PFSK-1 (cell line): ENCODE results near the gene RALGAPA2.

ENCODE experiments used
- SIN3A ChIP-seq: IDR thresholded peaks from 2 replicates; pipeline ENCODE4 v1.6.1; 2012; ENCODE audit warnings: mild to moderate bottlenecking, low read length, moderate library complexity, borderline replicate concordance; ENCODE audit not compliant: insufficient read depth
- TF ChIP-seq, protein P1 (sequence below), 2 experiments: IDR thresholded peaks; 2 replicates each; pipeline versions ENCODE4 v1.6.1 to v1.8.0; 2011 to 2012; ENCODE audit warnings: low read depth in 2 of 2, low read length in 2 of 2, control low read depth in 1 of 2, inconsistent platforms in 1 of 2, mild to moderate bottlenecking in 1 of 2, moderate library complexity in 1 of 2; ENCODE audit not compliant: insufficient read depth in 1 of 2

DNA sequence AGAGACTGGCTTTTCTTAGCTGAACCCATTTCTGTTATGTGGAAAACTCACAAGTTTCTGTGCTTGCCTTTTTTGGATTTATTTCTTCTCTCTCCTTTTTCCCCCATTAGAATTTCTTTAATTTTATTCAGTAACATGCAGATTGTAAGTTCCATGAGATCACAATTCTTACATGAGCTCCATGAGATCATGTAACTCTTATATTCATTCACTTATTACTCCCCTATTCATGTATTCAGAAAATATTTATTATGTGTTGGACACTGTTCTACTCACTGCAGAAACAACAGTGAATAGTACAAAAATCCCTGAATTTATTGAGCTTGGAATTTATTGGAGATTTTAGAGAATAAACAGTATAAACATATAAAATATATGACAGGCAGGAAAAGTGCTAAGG is 238.8 kb downstream of the RALGAPA2 start:
- TF ChIP-seq, protein P1, sequence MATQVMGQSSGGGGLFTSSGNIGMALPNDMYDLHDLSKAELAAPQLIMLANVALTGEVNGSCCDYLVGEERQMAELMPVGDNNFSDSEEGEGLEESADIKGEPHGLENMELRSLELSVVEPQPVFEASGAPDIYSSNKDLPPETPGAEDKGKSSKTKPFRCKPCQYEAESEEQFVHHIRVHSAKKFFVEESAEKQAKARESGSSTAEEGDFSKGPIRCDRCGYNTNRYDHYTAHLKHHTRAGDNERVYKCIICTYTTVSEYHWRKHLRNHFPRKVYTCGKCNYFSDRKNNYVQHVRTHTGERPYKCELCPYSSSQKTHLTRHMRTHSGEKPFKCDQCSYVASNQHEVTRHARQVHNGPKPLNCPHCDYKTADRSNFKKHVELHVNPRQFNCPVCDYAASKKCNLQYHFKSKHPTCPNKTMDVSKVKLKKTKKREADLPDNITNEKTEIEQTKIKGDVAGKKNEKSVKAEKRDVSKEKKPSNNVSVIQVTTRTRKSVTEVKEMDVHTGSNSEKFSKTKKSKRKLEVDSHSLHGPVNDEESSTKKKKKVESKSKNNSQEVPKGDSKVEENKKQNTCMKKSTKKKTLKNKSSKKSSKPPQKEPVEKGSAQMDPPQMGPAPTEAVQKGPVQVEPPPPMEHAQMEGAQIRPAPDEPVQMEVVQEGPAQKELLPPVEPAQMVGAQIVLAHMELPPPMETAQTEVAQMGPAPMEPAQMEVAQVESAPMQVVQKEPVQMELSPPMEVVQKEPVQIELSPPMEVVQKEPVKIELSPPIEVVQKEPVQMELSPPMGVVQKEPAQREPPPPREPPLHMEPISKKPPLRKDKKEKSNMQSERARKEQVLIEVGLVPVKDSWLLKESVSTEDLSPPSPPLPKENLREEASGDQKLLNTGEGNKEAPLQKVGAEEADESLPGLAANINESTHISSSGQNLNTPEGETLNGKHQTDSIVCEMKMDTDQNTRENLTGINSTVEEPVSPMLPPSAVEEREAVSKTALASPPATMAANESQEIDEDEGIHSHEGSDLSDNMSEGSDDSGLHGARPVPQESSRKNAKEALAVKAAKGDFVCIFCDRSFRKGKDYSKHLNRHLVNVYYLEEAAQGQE (IDR thresholded peaks at IDR 0.05; ENCODE audit: insufficient read depth in 1 of 2, low read depth in 2 of 2, low read length in 2 of 2), result no peak
- TF ChIP-seq SIN3A, result no peak
